Chondrocyte (in vitro differentiated cells): ENCODE data around the gene NUPR1. TPM values are rescaled to one million over a fixed set of nuclear protein-coding genes. Genes with fewer than 3 reads are reported as not detected.
"Not testable (repeated sequence)": the region's sequence is repeated elsewhere in the genome, so short reads cannot be mapped to it uniquely, and the experiment has no call there.

ENCODE experiments used
- DNase-seq: peaks from one replicate; pipeline ENCODE4 v3.0.0; 2021; ENCODE audit warnings: mixed read lengths, low spot score
- H3K27ac Mint-ChIP-seq: one replicate; pipeline ENCODE4 v1.8.0; 2021; ENCODE audit warnings: mild to moderate bottlenecking, moderate library complexity, mixed read lengths; ENCODE audit not compliant: unreplicated experiment
- H3K27me3 Mint-ChIP-seq: 2 replicates; pipeline ENCODE4 v1.8.0; 2021; ENCODE audit warnings: low read depth, mixed read lengths
- H3K36me3 Mint-ChIP-seq: 2 replicates; pipeline ENCODE4 v1.8.0; 2021; ENCODE audit warnings: low read depth, mixed read lengths
- H3K4me1 Mint-ChIP-seq: 2 replicates; pipeline ENCODE4 v1.8.0; 2021; ENCODE audit warnings: low read depth, mild to moderate bottlenecking, mixed read lengths
- H3K4me3 Mint-ChIP-seq: one replicate; pipeline ENCODE4 v1.8.0; 2021; ENCODE audit warnings: mild to moderate bottlenecking, moderate library complexity, mixed read lengths; ENCODE audit not compliant: unreplicated experiment
- H3K9me3 Mint-ChIP-seq: 2 replicates; pipeline ENCODE4 v1.8.0; 2021; ENCODE audit warnings: low read depth, mixed read lengths
- CTCF ChIP-seq: fragments of 200-600 bp; sonication (generic); IDR thresholded peaks from 2 replicates; pipeline ENCODE4 v1.5.0; 2021; ENCODE audit warnings: antibody characterized with exemption, mild to moderate bottlenecking, moderate library complexity
- total RNA-seq: library from RNA; stranded (reverse); gene quantifications from 3 replicates; pipeline ENCODE4 v1.2.1, GENCODE V29; 2021

The NUPR1 gene
- total RNA-seq, 1 donor from 2014 or later: 289 TPM

GRCh38 chr16:28554634-28555423 is 16.1 kb upstream of the NUPR1 start:
- peaks cover 9% of the 10 kb centered on the region for H3K36me3 Mint-ChIP-seq
- no peak for DNase-seq
- peak overlapping the region; percentile 42 for H3K27ac Mint-ChIP-seq
- H3K9me3 Mint-ChIP-seq: no peaks in the 10 kb centered on the region
- H3K27me3 Mint-ChIP-seq: no peaks in the 10 kb centered on the region
- H3K4me1 Mint-ChIP-seq: peaks cover 11% of the 10 kb centered on the region
- no peak for TF ChIP-seq CTCF
- peak overlapping the region; percentile 89 for H3K4me3 Mint-ChIP-seq

- Mint-ChIP-seq H3K9me3 (no peaks in the 10 kb centered on the region), H3K4me3 (peak within 1 kb of the TSS; percentile 89), H3K4me1 (peaks cover 15% of the 10 kb centered on the region), H3K36me3 (peaks cover 8% of the 10 kb centered on the region), H3K27me3 (no peaks in the 10 kb centered on the region), H3K27ac (peak within 1 kb of the TSS; percentile 96)
- peak; percentile 96 for DNase-seq
- peak; percentile 73 for TF ChIP-seq CTCF
Observed at GRCh38 chr16:28553776-28554633, 15.2 kb upstream of the NUPR1 start, which contains the start of gene SGF29. Gene SGF29 (plus strand): TSS chr16:28553920. CDS start chr16:28581070, 27,150 bp downstream.

- Mint-ChIP-seq H3K36me3 (peaks cover 2% of the 10 kb centered on the region), H3K9me3 (no peaks in the 10 kb centered on the region), H3K27ac (no peak overlapping the region), H3K4me3 (no peak overlapping the region), H3K27me3 (peaks cover 3% of the 10 kb centered on the region), H3K4me1 (peaks cover 9% of the 10 kb centered on the region)
- TF ChIP-seq CTCF: peak; percentile 83
- DNase-seq: no peak
Observed at GRCh38 chr16:28549301-28549899, 10.6 kb upstream of the NUPR1 start.

GRCh38 chr16:28548306-28548802 is 9.6 kb upstream of the NUPR1 start:
- no peaks in the 10 kb centered on the region for H3K9me3 Mint-ChIP-seq
- no peak overlapping the region for H3K27ac Mint-ChIP-seq
- no peak for DNase-seq
- no peak overlapping the region for H3K4me3 Mint-ChIP-seq
- peaks cover 3% of the 10 kb centered on the region for H3K27me3 Mint-ChIP-seq
- H3K36me3 Mint-ChIP-seq: peaks cover 2% of the 10 kb centered on the region
- H3K4me1 Mint-ChIP-seq: peaks cover 4% of the 10 kb centered on the region
- TF ChIP-seq CTCF: no peak

GRCh38 chr16:28546626-28547025 is 7.9 kb upstream of the NUPR1 start:
- Mint-ChIP-seq H3K36me3 (peaks cover 2% of the 10 kb centered on the region), H3K9me3 (no peaks in the 10 kb centered on the region), H3K4me1 (peaks cover 4% of the 10 kb centered on the region), H3K4me3 (no peak overlapping the region), H3K27ac (no peak overlapping the region), H3K27me3 (peaks cover 3% of the 10 kb centered on the region)
- DNase-seq: no peak
- no peak for TF ChIP-seq CTCF

- H3K27ac Mint-ChIP-seq, H3K36me3 Mint-ChIP-seq, H3K9me3 Mint-ChIP-seq, DNase-seq, H3K27me3 Mint-ChIP-seq, H3K4me3 Mint-ChIP-seq, H3K4me1 Mint-ChIP-seq: not testable (repeated sequence)
Observed at GRCh38 chr16:28545964-28546363, 7.2 kb upstream of the NUPR1 start.
